Stimulated activated CD4-positive, alpha-beta T cell treated with anti-CD3 and anti-CD28 coated beads, Interleukin-1b, Interleukin-23, amount 100 ng/mL, for 4 hours (primary cell): ENCODE data around the gene KCTD3.

ENCODE experiments used
- DNase-seq, 2 donors: peaks; one replicate each; pipeline ENCODE4 v3.0.0-alpha.2; 2020; ENCODE audit warnings: low read depth in 2 of 2

The KCTD3 gene

DNA sequence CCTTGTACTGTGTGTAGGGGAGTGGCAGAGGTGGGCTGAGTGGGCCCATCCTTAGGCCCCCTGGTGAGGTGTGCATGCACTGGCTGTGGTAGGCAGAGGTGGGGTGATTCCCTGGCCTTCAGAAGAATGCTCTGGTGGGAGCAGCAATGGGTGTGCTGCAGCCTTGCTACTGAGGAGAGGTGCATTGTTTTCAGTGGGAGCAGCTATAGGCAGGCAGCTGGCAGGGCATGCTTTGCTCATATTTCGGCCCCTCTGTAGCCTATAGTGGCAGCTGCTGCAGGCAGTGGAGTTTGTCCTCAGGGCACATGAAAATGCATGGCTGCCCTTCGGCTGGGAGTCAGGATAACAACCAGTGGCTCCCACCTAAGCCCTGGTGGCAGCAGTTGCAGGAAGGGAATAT is 10.1 kb upstream of the KCTD3 start:
- DNase-seq: no peak

DNA sequence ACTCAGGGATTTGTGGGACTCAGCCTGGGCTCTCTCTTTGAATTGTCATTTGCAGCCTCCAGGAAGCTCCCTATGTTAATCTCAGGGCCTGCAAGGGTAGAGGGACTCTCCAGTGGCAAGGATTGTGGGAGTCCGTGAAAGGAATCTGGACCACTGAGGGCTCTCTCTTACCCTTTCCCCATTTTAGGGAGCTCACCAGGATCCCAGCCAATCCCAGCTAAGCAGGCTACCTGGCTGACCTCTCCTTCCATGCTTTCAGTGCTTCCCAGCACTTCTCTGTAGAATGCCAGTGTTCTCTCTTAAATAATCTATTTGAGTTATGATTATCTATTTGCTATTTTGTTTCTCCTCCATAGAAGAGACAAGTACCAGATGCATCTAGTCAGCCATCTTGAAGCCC is 9.6 kb upstream of the KCTD3 start:
- no peak for DNase-seq

DNA sequence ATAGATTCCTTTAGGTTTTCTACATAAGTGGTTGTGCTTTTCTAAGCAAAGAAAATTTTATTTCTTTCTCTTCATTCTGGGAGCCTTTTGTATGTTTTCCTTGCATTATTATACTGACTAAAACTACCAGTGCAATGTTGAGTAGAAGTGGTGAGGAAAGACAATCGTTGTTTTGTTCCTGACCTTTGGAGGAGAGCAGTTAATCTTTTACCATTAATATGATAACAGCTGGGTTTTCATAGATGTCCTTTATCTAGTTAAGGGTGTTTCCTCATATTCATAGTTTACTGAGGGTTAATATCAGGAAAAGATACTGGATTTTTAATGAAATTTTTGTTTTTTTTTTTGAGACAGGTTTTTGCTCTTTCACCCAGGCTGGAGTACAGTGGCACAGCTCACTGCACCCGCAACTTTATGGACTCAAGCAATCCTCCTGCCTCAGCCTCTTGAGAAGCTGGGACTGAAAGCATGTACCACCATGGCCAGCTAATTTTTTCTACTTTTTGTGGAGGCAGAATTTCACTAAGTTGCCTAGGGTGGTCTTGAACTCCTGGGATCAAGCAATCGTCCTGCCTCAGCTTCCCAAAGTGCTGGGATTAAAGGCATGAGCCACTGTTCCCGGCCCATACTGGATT is 9.0 kb upstream of the KCTD3 start:
- DNase-seq: no peak

DNA sequence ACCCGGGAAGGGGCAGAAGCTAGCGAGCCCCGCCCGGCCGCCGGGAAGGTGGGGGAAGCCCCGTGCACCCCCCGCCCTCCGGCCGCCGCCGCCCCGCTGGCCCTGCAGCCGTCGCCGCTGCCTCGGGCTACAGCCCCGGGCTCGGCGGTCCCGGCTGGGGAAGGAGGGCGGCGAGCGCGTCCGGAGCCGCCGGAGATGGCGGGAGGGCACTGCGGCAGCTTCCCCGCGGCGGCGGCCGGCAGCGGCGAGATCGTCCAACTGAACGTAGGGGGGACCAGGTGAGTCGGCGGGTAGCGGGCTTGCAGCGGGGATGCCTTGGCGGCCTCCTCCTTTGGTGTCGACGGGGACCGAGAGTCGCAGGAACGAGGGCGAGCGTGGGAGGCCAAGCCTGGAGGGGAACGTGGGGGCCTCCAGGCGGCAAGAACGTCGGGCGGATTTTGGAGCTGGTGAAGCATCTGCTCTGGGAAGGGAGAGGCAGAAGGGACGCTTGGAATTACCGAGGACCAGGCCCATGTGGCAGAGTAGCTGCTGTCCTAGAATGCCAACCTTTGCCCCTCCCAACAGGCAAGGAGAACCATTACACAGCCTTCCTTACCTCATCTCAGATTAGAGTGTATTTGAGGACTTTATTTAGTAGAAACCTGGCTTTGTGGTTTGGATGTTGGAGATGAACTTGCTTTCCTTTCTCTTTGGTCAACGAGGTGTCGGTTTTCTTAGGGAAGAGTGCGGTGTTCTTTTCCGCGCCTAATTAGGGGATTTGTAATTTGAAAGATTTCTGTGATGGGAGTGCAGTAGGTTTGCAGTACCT is 591 bp downstream of the KCTD3 start:
- peak; percentile 14 to 32 for DNase-seq

DNA sequence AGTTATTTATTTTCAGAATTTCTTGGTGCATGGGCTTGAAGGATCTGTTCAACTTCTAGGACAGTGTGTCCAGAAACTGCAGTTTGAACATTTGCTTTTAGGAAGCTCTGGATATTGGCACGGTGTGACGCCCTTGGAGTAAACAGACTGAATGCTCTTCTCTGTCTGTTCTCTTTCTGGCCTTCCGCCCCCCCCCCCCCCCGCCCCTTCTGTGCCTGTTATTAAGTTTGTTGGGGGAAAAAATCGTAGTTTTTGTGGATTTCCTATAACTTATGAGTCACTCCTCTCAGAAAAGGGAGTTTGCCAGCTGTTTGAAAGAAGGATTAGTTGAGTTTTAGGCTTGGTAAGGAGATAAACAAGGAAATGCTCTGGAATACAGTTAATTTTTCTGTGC is 1.2 kb downstream of the KCTD3 start:
- DNase-seq: no peak

DNA sequence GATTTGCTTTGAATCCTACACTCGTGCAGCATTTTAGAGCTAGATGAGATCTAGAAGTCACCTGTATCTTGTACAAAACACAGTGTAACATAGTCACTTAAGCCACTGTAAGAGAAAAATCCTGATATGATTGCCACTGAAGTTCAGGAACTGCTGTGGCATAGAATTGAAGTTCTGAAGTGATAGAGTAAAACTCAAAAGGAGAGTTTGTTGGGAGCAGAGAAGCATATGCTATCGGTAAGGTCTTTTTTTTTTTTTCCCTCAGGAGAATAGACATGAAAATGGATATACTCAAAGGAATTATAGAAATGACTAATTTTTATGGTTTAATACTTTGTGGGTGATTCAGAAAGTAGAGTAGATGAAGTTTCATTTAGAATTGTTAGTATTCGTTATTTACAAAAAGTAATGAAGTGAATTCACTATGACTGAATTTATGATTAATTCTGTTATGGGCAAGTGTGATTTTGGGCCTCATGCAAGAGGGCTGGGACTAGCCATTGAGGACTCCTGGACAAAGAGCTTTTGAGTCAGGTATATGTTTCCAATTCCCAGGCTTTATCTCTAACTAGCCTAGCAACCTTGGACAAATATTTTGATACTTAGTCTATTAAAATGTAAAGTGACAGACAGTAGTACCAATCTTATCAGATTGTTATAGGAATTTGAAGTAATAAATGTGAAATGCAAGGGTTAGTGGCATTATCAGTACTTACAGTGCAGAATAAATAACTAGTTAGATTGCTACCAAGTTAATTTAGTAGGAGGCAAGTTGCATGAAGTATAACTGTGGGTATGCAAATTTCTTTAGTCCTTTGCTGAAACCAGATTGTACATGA is 3.1 kb downstream of the KCTD3 start:
- no peak for DNase-seq

DNA sequence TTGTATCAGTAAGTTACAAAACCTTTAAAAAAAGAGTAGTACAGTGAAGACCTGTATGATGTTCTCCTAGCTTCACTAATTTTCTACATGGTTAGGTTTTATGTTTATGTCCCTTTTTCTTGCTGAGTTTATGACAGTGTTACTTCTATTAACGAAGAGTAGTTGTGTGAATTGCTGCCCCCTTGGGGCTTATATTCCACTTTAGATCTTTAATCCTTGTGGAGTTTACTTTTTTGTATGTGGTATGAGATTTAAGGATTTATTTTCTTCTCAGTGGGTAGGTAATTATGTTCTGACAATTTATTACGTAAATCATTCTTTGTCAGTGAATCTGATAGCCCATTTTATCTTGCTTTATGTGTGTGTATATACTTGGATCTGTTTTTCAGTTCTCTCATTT is 14.8 kb downstream of the KCTD3 start:
- no peak for DNase-seq

DNA sequence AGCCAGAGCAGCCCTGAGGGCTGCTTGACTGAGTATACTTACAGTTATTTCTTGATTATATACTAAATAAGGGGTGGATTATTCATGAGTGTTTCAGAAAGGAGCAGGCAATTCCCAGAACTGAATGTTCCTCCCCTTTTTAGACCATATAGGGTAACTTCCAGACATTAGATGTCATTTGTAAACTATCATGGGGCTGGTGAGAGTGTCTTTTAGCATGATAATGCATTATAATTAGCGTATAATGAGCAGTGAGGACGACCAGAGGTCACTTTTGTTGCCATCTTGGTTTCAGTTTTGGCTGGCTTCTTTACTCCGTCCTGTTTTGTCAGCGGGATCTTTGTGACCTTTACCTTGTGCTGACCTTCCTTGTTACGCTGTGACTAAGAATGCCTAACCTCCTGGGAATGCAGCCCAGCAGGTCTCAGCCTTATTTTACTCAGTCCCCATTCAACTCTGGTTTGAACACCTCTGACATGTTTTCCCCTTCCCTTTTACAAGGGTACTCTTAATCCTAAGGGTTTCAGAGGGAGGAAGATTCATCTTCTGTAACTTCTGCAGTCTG is 16.2 kb downstream of the KCTD3 start:
- DNase-seq: no peak

DNA sequence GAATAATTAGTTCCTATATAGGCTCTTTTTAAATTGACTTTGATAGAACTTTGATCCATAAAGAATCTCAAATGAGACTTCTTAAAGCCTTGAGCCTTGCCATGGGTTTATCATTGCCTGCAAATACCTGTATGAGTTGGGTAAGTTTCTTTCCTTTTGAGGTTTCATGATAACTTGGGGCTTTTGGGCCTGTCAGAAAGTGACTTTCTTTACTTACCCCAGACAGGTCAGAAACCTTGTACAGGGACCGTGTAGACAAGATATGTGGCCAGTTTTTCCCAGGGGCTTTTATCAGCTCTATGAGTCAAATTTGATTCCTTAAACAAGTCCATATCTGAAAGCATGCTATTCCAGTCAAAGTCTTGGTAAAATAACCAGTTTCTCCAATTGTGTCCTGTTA is 17.3 kb downstream of the KCTD3 start:
- no peak for DNase-seq

DNA sequence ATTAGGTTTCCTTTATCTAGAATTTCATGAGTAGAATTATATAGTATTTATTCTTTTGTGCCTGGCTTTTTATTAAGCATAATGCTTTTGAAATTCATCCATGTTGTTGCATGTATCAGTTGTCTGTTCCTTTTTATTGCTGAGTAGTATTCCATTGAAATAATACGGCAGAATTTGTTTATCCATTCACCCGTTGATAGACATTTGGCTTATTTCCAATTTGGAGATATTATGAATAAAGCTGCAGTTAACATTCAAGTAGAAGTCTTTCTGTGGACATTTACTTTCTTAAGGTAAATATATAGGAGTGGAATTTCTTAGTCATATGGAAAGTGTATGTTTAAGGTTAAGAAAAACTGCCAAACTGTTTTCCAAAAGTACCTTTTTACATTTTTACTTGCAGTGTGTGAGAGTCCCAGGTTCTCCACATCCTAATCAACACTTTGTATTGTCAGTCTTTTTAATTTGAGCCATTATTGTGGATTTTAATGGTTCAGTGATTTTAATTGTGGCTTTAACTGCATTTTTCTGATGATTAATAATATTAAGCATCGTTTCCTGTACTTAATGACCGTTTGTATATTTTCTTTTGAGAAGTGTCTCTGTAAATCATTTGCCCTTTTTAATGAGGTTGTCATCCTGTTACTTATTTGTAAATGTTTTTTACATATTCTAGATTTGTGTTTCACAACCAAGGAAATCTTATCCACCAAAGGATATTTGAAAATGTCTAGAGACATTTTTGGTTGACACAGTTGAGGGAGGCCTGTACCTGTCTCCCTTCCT is 22.7 kb downstream of the KCTD3 start:
- DNase-seq: no peak

DNA sequence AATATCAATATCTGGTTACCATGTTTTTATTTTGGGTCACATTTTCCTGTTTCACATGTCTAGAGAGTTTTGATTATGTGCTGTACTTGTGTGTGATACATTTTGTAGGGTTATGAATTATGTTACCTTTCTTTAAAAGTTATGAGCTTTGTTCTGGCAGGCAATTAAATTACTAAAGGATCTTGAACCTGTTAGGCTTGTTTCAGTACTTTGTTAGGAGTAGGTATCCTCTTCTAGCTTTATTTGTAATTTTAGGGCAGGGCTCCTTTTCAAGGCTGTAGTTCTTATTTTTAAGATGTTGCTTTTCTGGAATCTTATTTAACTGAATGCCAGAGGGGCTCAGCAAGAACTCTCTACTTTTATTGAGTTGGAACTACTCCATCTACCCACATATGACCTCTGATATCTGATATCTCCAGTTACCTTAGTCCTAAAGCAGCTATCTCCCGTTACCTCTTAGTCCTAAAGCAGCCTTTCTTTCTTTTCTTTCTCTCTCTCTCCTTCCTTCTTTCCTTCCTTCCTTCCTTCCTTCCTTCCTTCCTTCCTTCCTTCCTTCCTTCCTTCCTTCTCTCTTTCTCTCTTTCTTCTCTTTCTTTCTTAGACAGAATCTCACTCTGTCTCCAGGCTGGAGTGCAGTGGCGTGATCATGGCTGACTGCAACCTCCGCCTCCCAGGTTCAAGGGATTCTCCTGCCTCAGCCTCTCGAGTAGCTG is 23.8 kb downstream of the KCTD3 start:
- no peak for DNase-seq

DNA sequence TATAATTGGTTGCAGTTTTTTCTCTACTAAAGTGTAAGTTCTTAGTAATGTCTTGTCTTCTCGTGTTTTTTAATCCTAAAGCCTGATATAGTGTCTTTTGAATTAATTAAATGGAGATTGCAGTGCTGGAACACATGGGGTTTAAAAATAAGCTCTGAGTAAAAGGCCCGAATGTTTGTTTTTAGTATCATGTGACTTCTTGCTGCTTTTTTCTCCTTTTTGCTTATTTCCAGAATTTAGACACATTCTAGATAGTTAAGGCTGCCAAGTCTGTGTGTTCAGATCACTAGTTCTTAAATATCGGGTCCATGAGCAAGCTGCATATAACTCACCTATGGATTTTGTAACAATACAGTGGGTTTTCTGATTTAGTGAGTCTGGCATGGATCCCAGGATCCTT is 27.5 kb downstream of the KCTD3 start:
- DNase-seq: no peak

DNA sequence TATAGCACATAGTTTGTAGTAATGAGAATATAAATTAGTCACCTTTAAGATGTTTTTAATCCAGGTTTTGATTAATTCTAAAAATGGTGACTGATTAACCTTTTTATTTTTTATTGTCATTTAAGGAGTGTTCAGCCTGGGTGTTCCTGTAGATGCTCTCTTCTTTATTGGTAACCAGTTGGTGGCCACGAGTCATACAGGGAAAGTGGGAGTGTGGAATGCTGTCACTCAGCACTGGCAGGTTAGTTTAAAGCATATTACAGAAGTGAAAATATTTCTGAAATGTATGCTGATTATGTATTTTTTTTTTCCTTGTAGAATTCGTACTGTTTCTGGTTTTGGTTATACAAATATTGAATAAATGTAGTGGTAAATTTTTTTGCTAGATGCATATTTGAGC is 28.1 kb downstream of the KCTD3 start:
- no peak for DNase-seq

DNA sequence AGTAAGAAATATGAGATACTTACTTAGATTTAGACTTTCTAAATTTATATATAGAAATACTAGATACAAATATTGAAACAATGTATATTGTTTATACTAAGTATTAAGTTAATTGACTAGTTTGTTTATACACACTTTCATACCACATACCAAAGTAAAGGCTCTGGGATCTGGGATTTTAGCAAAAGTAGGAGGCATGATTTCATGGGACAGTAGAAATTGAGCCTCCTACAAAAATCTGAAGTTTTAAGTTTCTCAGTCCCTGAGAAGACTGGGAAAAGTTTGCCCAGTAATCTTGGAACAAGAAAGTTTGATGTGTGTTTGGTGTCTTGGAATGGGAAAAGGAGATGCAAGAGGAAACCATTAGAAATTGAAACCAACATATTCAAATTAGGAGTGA is 30.9 kb downstream of the KCTD3 start:
- no peak for DNase-seq

DNA sequence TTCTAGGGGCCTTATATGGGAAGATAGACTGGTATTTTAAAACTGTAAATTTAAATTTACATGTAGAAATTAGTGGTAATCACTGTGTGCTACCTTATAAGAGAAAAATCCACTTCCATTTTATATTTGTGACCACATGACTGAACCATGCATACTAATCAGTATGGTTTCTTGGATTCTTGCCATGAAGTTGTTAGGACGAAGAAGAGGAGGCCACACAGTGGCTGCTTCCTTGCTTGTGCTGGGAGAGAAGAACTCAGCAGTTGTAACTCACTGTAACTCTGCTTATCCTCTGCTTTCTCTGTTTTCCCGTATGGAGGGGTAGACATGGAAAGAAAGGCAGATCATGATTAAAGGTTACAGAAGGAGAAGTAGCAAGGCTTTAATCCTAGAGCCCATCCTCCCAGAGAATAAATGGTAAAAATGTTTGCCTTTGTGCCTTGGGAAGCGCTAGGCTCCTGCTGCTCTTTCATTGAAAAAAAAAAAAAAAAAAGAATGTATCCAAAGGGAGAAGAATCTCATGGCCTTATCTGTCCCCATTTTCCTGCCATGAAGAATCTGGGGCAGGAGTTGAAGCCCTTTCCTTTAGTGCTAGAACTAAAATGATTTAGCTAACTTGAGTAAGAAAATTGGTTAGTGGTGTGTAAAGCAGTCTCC is 32.4 kb downstream of the KCTD3 start:
- DNase-seq: no peak

DNA sequence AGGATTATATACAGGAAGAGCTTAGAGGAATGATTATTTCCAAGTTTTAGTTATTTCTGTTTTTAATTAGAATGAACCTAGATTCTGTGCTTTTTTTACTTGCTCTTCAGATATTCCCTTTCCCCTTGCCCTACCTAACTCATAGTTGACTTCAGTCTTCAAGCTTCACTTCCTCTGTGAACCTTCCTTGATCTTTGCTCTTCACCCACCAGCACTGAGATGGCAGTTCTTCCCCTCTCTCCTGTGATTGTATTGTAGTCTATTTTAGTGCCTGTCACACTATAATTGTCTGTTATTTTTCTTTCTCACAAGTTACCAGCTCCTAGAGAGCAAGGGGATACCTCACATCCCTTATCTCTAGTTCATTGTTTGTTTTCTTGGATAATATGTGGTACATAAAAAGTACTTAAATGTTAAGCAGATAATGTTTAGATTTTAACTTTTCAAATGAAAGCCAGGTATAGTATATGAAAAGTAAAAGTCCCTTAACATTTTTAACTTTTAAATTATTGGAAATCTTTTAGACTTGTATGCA is 33.2 kb downstream of the KCTD3 start:
- DNase-seq: no peak

DNA sequence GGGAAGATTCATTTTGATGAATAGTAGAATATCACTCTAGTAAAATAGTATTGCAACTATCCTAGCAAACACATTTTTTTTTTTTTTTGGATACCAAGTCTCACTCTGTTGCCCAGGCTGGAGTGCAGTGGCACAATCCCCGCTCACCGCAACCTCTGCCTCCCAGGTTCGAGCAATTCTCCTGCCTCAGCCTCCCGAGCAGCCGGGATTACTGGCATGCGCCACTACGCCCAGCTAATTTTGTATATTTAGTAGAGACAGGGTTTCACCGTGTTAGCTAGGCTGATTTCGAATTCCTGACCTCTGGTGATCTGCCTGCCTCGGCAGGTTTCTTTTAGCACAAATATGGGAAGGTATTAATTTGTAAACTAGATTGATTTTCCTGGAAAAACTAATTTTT is 33.8 kb downstream of the KCTD3 start:
- DNase-seq: no peak

DNA sequence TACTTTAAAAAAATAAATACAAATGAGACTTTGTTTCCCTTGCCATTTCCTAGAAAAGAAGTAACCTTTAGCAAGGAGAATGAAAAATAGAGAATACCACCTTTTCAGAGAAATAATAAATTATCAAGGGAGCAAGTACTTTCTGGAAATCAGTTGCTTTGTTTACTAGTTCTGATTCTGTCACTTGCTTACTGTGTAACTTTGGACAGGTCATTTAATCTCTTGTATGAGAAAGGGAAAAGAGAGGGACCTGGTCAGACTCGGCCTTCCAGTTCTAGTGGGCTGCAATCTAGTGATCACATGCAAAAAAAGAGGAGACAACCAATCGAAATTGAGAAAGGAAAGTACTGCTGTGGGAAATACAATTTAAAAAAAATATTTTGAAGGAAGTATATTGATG is 34.2 kb downstream of the KCTD3 start:
- no peak for DNase-seq

DNA sequence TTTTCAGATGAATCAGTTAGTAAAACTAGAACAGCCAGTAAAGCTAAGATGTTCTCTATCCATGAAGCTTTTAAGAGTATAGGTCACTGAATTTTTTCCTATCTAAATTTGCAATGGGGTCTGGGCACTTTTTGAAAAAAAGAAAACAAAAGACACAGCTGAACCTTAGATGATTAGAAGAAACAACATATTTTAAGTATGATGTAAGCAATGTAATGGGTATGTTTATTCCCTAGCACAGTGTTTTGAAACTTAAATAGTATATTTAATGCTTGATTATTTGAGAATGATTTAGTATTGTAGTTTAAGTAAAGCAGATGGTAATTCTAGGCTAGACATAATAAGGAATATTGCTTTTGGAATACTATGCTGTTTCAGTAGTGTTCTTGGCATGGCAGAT is 36.2 kb downstream of the KCTD3 start:
- no peak for DNase-seq

DNA sequence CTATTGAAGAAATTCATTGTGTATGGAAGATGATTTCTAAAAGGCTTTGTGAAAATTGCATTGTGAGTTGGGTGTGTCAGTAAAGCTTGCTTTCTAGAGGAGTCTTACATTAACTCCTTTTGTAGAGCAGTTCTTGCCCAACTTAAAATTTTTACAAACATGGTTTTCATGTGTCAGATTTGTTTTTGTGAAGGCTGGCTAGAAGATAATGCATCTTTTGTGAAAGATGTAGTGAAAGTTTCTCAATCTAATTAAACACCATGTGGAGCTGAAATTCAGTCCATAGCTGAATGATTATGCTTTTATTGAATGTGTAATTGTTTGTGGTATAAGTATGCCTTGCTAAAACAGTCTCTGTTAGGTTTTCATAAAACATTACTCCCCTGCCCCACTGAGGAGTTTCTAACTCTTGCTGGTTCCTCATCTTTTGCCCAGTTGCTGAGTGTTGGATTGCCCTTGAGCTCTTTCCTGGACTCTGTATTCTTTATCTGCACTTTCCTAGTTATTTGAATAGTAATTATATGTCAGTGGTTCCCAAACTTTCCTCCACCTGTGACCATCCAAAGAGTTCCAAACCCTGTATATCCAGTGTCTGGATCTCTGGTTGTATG is 38.0 kb downstream of the KCTD3 start:
- DNase-seq: no peak
